Suprapubic skin (tissue), 4 donors: ENCODE measurements around the gene ARL5B. TPM values are rescaled to one million over a fixed set of nuclear protein-coding genes. Genes with fewer than 3 reads are reported as not detected.

Experiments
- DNase-seq, 2 donors: peaks; one replicate each; pipeline ENCODE4 v3.0.0-alpha.2; 2019; ENCODE audit warnings: low spot score in 2 of 2
- H3K27ac ChIP-seq: fragments of 200-600 bp; sonication (generic); one replicate; pipeline ENCODE4 v1.5.1; 2019
- H3K27me3 ChIP-seq: fragments of 200-600 bp; sonication (generic); one replicate; pipeline ENCODE4 v1.5.1; 2019
- H3K36me3 ChIP-seq: fragments of 200-600 bp; sonication (generic); one replicate; pipeline ENCODE4 v1.5.1; 2019
- H3K4me1 ChIP-seq: fragments of 200-600 bp; sonication (generic); one replicate; pipeline ENCODE4 v1.5.1; 2019
- H3K4me3 ChIP-seq: fragments of 200-600 bp; sonication (generic); one replicate; pipeline ENCODE4 v1.5.1; 2019; ENCODE audit warnings: mild to moderate bottlenecking
- H3K9me3 ChIP-seq: fragments of 200-600 bp; sonication (generic); one replicate; pipeline ENCODE4 v1.5.1; 2019
- CTCF ChIP-seq, 2 donors: fragments of 200-600 bp in 1 of 2; fragments of 450-650 bp in 1 of 2; sonication (generic) in 1 of 2; IDR thresholded peaks; one replicate each; pipeline ENCODE4 v1.5.1; 2016 to 2019; ENCODE audit warnings: antibody characterized with exemption in 2 of 2, mild to moderate bottlenecking in 1 of 2, moderate library complexity in 1 of 2
- EP300 ChIP-seq: sonication (generic); formaldehyde crosslinking; IDR thresholded peaks from one replicate; pipeline ENCODE4 v1.6.1; 2017; ENCODE audit warnings: antibody characterized with exemption
- POLR2A ChIP-seq, 2 donors: fragments of 450-650 bp; IDR thresholded peaks; one replicate each; pipeline ENCODE4 v1.6.1; 2017; ENCODE audit warnings: antibody characterized with exemption in 2 of 2, mild to moderate bottlenecking in 2 of 2, moderate library complexity in 2 of 2
- POLR2AphosphoS5 ChIP-seq, 3 donors: sonication (generic); formaldehyde crosslinking; IDR thresholded peaks; one replicate each; pipeline ENCODE4 v1.6.1; 2017; ENCODE audit warnings: antibody characterized with exemption in 3 of 3
- WGBS: methylation state at CpG from one replicate; pipeline ENCODE4 v1.1.5; 2018; 5-methylcytosine and 5-hydroxymethylcytosine counted together
- total RNA-seq, 4 donors: library from RNA; depleted of rRNA; stranded (reverse); fragments of >200 nt; gene quantifications; one replicate each; pipeline ENCODE4 v1.1.0, GENCODE V29; 2016

The ARL5B gene
- total RNA-seq, 4 donors from 2014 or later = 11.8 to 17.9 (median 14.5) TPM

DNA sequence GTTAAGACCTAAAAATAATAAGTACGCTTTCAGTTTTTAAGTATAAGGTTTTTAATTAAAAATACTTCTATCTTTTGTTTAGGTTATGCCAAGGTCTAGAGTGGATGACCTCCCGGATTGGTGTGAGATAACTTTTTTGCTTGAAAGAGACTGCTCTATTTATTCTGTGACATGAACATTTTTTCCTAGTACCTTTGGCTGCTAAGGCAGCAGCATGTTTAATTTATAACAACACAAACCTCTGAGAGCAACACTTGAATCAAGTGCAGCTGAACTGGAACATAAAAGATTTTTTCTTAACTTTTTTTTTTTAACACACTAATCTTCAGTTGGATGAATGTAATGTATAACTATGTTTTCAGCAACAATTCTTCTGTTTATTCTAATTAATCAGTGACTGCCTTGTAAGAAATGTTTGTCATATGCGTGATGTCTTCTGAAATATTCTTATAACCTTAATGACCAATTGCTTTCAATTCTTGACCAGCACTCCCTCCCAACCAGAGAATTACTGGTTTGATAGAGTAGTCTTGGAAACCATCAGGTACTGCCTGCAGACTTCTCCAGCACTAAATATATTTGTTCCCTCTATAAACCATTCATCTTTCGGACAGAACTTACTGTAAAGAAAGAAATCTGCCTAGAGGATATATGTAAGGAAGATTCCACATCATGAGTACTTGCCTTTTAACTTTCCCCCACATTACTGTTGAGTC is 16.0 kb downstream of the ARL5B start:
- no peak for DNase-seq
- WGBS = 90% methylated on average over 4 of the region's 4 CpGs
- Histone ChIP-seq H3K4me1 (no peaks in the 10 kb centered on the region), H3K9me3 (no peaks in the 10 kb centered on the region), H3K4me3 (no peak overlapping the region), H3K27ac (no peak overlapping the region), H3K27me3 (no peaks in the 10 kb centered on the region), H3K36me3 (peaks cover 47% of the 10 kb centered on the region)
- TF ChIP-seq POLR2A (IDR thresholded peaks at IDR 0.05) = no peak
- TF ChIP-seq EP300 = no peak
- no peak for TF ChIP-seq CTCF (IDR thresholded peaks at IDR 0.05)
- TF ChIP-seq POLR2AphosphoS5 (IDR thresholded peaks at IDR 0.05) = no peak

DNA sequence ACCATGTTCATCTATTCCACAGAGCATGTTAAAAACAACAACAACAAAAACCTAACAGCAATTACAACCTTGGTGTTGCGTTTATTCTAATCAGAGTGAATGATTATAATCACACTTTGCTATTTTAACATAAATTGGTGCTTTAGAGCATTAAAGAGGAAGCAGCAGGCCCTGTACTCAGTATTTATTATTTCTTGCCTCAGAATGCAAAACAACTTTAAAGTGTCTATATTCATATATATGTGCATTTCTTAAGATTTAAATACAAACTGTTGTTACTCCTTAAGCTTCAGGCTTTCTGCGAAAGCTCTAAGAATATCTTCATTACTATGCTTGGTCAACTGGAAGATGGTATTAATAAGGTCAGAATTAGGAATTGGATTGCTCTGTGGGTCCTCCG is 21.5 kb downstream of the ARL5B start:
- H3K27ac ChIP-seq = no peak overlapping the region
- peaks cover 7% of the 10 kb centered on the region for H3K36me3 ChIP-seq
- no peaks in the 10 kb centered on the region for H3K9me3 ChIP-seq
- no peak for DNase-seq
- TF ChIP-seq POLR2A (IDR thresholded peaks at IDR 0.05) = no peak
- no peak overlapping the region for H3K4me3 ChIP-seq
- no peaks in the 10 kb centered on the region for H3K27me3 ChIP-seq
- WGBS = 88% methylated on average over 3 of the region's 3 CpGs
- peaks cover 9% of the 10 kb centered on the region for H3K4me1 ChIP-seq

- H3K27me3 ChIP-seq = no peaks in the 10 kb centered on the region
- TF ChIP-seq POLR2AphosphoS5 (IDR thresholded peaks at IDR 0.05) = no peak
- no peak for TF ChIP-seq POLR2A (IDR thresholded peaks at IDR 0.05)
- no peak for TF ChIP-seq CTCF (IDR thresholded peaks at IDR 0.05)
- no peak for TF ChIP-seq EP300
- no peak overlapping the region for H3K4me3 ChIP-seq
- WGBS = 16% methylated on average over 2 of the region's 2 CpGs
- peaks cover 9% of the 10 kb centered on the region for H3K4me1 ChIP-seq
- H3K9me3 ChIP-seq = no peaks in the 10 kb centered on the region
- DNase-seq = no peak
- H3K27ac ChIP-seq = no peak overlapping the region
- H3K36me3 ChIP-seq = peaks cover 3% of the 10 kb centered on the region
Measured at GRCh38 chr10:18681366-18681765, 22.1 kb downstream of the ARL5B start.

DNA sequence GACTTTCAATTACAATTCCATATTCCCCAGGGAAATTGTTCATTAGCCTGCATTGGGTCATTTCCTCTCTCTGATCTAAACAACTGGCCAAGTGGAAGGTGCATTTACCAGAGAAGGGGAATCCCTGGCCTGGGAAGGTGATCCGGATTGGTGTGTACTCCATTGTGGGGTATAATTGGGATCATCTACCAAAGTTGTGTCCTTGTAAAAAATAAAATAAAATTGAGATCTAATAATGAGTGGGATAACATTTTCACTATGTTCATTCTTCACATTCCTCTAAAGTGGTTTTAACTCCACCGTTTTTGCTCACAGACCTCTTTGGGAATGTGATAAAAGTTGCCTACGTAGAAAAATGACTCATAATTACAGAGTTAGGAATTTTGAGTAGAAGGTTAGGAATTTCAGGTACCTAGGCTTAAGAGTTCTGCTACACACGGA is 22.8 kb downstream of the ARL5B start:
- H3K36me3 ChIP-seq = no peaks in the 10 kb centered on the region
- DNase-seq = no peak
- no peaks in the 10 kb centered on the region for H3K9me3 ChIP-seq
- TF ChIP-seq POLR2AphosphoS5 (IDR thresholded peaks at IDR 0.05) (no peak), CTCF (IDR thresholded peaks at IDR 0.05) (no peak), POLR2A (IDR thresholded peaks at IDR 0.05) (no peak), EP300 (no peak)
- peaks cover 9% of the 10 kb centered on the region for H3K4me1 ChIP-seq
- no peak overlapping the region for H3K27ac ChIP-seq
- no peak overlapping the region for H3K4me3 ChIP-seq
- no peaks in the 10 kb centered on the region for H3K27me3 ChIP-seq
- 66% methylated on average over 4 of the region's 4 CpGs for WGBS

DNA sequence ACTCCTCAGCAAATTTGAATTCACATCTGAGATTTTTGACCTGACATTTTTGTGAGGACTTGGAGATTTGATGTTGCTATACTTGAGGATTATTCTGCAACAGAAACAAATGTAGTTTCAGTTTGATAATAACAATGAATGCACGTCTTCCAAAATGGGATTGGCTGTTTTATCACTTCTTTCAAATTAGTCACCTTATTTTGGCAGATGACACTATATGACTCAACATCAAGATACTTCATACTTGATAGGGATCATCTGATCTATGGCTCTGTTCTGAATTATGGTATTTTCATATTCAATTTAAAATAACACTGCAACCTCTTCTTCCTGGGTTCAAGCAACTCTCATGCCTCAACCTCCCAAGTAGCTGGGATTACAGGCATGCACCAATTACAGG is 24.2 kb downstream of the ARL5B start:
- Histone ChIP-seq H3K4me3 (no peak overlapping the region), H3K9me3 (no peaks in the 10 kb centered on the region), H3K36me3 (no peaks in the 10 kb centered on the region), H3K27ac (no peak overlapping the region), H3K4me1 (peaks cover 9% of the 10 kb centered on the region), H3K27me3 (no peaks in the 10 kb centered on the region)
- 26% methylated on average over 1 of the region's 1 CpG for WGBS
- no peak for DNase-seq
- TF ChIP-seq EP300 (no peak), POLR2AphosphoS5 (IDR thresholded peaks at IDR 0.05) (no peak), POLR2A (IDR thresholded peaks at IDR 0.05) (no peak), CTCF (IDR thresholded peaks at IDR 0.05) (no peak)

DNA sequence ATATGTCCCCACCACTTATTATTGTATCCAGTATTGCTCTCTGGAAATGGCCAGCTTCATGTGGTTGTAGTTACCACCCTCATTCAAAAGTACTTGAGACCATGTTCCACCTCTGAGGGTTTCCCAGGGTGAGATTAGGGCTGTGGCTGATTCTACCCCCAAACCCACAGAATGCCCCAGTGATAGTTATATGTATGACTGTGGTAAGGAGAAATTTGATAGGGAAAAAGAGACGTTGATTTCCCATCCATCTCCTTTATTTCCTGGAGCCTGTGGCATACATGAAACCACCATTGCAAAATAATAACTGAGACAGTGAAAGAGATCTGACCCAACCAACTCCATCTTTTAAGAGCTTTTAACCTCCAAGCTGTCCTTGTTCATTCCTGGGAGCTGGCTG is 25.2 kb downstream of the ARL5B start:
- no peak for TF ChIP-seq POLR2AphosphoS5 (IDR thresholded peaks at IDR 0.05)
- no peak for TF ChIP-seq CTCF (IDR thresholded peaks at IDR 0.05)
- TF ChIP-seq EP300 = no peak
- no peak for TF ChIP-seq POLR2A (IDR thresholded peaks at IDR 0.05)
- no peaks in the 10 kb centered on the region for H3K36me3 ChIP-seq
- H3K9me3 ChIP-seq = no peaks in the 10 kb centered on the region
- no peak for DNase-seq
- WGBS = 80% methylated on average over 1 of the region's 1 CpG
- H3K4me1 ChIP-seq = peaks cover 9% of the 10 kb centered on the region
- no peak overlapping the region for H3K27ac ChIP-seq
- H3K27me3 ChIP-seq = no peaks in the 10 kb centered on the region
- no peak overlapping the region for H3K4me3 ChIP-seq
